ENCODE measurements around the gene CPA5.

DNA sequence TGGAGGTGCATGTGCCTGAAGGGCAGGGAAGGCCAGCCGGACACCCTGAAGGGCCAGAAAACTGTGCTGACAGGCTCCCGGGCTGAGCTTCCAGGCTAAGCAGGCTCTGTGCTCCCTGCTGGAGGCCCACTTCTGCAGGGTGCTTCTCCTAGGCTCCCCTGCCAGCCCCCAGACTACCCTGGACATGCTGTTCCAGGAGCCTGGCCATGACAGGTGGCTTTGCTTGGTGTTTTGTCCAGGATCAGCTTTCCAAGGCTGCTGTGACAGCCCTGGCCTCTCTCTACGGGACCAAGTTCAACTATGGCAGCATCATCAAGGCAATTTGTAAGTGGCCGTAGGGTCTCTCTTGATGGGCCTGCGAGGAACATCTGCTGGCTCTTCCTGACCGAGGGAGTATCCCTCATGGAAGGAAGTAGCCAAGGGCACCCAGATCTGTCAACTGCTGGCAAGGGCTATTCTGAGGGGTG, 41.0 kb downstream of the CPA5 start:
- no peak for TF ChIP-seq POLR2AphosphoS5 (IDR thresholded peaks at IDR 0.05; ENCODE audit: low read depth, low read length)
- TF ChIP-seq RNF2 (IDR thresholded peaks at IDR 0.05; ENCODE audit: borderline replicate concordance, low read depth, low read length, missing control alignments, poor library complexity, severe bottlenecking), result no peak
- TF ChIP-seq, protein P1, sequence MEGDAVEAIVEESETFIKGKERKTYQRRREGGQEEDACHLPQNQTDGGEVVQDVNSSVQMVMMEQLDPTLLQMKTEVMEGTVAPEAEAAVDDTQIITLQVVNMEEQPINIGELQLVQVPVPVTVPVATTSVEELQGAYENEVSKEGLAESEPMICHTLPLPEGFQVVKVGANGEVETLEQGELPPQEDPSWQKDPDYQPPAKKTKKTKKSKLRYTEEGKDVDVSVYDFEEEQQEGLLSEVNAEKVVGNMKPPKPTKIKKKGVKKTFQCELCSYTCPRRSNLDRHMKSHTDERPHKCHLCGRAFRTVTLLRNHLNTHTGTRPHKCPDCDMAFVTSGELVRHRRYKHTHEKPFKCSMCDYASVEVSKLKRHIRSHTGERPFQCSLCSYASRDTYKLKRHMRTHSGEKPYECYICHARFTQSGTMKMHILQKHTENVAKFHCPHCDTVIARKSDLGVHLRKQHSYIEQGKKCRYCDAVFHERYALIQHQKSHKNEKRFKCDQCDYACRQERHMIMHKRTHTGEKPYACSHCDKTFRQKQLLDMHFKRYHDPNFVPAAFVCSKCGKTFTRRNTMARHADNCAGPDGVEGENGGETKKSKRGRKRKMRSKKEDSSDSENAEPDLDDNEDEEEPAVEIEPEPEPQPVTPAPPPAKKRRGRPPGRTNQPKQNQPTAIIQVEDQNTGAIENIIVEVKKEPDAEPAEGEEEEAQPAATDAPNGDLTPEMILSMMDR (IDR thresholded peaks at IDR 0.05; ENCODE audit: control extremely low read depth in 1 of 3, insufficient read depth in 1 of 3, low read depth in 1 of 3, low read length in 3 of 3), result no peak
- no peak for TF ChIP-seq EZH2 (IDR thresholded peaks at IDR 0.05; ENCODE audit: low read depth, low read length, severe bottlenecking)
- TF ChIP-seq, protein P2, sequence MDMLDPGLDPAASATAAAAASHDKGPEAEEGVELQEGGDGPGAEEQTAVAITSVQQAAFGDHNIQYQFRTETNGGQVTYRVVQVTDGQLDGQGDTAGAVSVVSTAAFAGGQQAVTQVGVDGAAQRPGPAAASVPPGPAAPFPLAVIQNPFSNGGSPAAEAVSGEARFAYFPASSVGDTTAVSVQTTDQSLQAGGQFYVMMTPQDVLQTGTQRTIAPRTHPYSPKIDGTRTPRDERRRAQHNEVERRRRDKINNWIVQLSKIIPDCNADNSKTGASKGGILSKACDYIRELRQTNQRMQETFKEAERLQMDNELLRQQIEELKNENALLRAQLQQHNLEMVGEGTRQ (IDR thresholded peaks at IDR 0.05; ENCODE audit: low read length), result no peak
- TF ChIP-seq TEAD4 (IDR thresholded peaks at IDR 0.05; ENCODE audit: low read depth, low read length), result no peak
- no peak for TF ChIP-seq KDM1A (IDR thresholded peaks at IDR 0.05; ENCODE audit: borderline replicate concordance, low read length)
- TF ChIP-seq, protein P3, sequence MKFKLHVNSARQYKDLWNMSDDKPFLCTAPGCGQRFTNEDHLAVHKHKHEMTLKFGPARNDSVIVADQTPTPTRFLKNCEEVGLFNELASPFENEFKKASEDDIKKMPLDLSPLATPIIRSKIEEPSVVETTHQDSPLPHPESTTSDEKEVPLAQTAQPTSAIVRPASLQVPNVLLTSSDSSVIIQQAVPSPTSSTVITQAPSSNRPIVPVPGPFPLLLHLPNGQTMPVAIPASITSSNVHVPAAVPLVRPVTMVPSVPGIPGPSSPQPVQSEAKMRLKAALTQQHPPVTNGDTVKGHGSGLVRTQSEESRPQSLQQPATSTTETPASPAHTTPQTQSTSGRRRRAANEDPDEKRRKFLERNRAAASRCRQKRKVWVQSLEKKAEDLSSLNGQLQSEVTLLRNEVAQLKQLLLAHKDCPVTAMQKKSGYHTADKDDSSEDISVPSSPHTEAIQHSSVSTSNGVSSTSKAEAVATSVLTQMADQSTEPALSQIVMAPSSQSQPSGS (IDR thresholded peaks at IDR 0.05; ENCODE audit: low read length), result no peak
- no peak for TF ChIP-seq EP300 (IDR thresholded peaks at IDR 0.05; ENCODE audit: borderline replicate concordance in 1 of 2, low read depth in 2 of 2, low read length in 2 of 2)
- TF ChIP-seq SIN3A (conservative IDR thresholded peaks at IDR 0.05 in 1 of 2, IDR thresholded peaks at IDR 0.05 in 1 of 2; ENCODE audit: low read depth in 1 of 2, low read length in 2 of 2), result no peak
- TF ChIP-seq CBX8 (IDR thresholded peaks at IDR 0.05; ENCODE audit: borderline replicate concordance, low read depth, low read length), result no peak
- no peak for TF ChIP-seq EGR1 (IDR thresholded peaks at IDR 0.05; ENCODE audit: borderline replicate concordance, low read depth, low read length)

All from H1 (cell line).